ENCODE results near the gene ENTREP1.

The ENTREP1 gene

DNA sequence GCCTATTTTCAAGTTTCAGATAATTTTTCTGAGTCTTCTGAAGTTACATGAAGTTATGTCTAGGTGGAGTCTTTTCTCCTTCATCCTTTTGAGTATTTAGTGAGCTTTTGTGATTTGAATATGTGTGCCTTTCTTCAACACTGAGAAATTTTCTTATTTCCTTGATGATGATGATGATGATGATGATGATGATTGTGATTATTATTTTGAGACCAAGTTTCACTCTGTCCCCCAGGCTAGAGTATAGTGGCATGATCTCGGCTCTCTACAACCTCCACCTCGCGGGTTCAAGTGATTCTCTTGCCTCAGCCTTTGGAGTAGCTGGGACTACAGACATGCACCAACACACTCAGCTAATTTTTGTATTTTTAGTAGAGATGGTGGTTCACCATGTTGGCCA, 26.2 kb downstream of the ENTREP1 start:
- TF ChIP-seq POLR2AphosphoS5 (IDR thresholded peaks at IDR 0.05; ENCODE audit: low read depth), result no peak
- DNase-seq (ENCODE audit: low read depth in 1 of 2, low spot score in 1 of 2), result no peak
- no peak overlapping the region for H3K4me3 ChIP-seq (replicated peaks; ENCODE audit: insufficient read depth, low read length)
- H3K27me3 ChIP-seq (ENCODE audit: insufficient read depth, poor library complexity, severe bottlenecking), result no peaks in the 10 kb centered on the region
- H3K27ac ChIP-seq (replicated peaks), result no peak overlapping the region

DNA sequence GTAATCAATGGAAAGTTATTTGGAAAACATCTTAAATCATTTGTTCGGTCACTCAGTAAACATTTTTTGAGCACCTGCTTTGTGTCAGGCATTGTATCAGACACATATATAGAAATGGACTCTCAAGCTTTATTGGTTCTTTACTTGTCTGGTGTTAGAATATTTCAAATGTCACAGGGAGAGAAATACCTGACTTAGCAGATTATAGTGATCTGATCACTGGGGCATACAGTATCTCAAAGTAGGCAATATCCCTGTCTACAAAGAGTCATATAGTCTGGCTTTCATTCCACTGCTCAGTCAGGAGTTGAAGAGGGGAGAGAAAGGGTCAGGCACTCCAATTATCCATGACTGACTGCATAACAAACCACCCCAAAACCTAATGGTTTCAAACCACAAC, 30.2 kb downstream of the ENTREP1 start:
- no peak for DNase-seq (ENCODE audit: low read depth in 1 of 2, low spot score in 1 of 2)
- H3K27ac ChIP-seq (replicated peaks), result no peak overlapping the region
- no peak for TF ChIP-seq SPI1 (IDR thresholded peaks at IDR 0.05; ENCODE audit: borderline replicate concordance, low read depth)
- no peak for TF ChIP-seq POLR2AphosphoS5 (IDR thresholded peaks at IDR 0.05; ENCODE audit: low read depth)
- TF ChIP-seq, protein P1, sequence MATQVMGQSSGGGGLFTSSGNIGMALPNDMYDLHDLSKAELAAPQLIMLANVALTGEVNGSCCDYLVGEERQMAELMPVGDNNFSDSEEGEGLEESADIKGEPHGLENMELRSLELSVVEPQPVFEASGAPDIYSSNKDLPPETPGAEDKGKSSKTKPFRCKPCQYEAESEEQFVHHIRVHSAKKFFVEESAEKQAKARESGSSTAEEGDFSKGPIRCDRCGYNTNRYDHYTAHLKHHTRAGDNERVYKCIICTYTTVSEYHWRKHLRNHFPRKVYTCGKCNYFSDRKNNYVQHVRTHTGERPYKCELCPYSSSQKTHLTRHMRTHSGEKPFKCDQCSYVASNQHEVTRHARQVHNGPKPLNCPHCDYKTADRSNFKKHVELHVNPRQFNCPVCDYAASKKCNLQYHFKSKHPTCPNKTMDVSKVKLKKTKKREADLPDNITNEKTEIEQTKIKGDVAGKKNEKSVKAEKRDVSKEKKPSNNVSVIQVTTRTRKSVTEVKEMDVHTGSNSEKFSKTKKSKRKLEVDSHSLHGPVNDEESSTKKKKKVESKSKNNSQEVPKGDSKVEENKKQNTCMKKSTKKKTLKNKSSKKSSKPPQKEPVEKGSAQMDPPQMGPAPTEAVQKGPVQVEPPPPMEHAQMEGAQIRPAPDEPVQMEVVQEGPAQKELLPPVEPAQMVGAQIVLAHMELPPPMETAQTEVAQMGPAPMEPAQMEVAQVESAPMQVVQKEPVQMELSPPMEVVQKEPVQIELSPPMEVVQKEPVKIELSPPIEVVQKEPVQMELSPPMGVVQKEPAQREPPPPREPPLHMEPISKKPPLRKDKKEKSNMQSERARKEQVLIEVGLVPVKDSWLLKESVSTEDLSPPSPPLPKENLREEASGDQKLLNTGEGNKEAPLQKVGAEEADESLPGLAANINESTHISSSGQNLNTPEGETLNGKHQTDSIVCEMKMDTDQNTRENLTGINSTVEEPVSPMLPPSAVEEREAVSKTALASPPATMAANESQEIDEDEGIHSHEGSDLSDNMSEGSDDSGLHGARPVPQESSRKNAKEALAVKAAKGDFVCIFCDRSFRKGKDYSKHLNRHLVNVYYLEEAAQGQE (IDR thresholded peaks at IDR 0.05; ENCODE audit: insufficient replicate concordance, low read depth), result no peak
- TF ChIP-seq CTCF (IDR thresholded peaks at IDR 0.05; ENCODE audit: insufficient read depth, low read length), result no peak
- no peak for TF ChIP-seq GABPA (IDR thresholded peaks at IDR 0.05; ENCODE audit: low read depth)

DNA sequence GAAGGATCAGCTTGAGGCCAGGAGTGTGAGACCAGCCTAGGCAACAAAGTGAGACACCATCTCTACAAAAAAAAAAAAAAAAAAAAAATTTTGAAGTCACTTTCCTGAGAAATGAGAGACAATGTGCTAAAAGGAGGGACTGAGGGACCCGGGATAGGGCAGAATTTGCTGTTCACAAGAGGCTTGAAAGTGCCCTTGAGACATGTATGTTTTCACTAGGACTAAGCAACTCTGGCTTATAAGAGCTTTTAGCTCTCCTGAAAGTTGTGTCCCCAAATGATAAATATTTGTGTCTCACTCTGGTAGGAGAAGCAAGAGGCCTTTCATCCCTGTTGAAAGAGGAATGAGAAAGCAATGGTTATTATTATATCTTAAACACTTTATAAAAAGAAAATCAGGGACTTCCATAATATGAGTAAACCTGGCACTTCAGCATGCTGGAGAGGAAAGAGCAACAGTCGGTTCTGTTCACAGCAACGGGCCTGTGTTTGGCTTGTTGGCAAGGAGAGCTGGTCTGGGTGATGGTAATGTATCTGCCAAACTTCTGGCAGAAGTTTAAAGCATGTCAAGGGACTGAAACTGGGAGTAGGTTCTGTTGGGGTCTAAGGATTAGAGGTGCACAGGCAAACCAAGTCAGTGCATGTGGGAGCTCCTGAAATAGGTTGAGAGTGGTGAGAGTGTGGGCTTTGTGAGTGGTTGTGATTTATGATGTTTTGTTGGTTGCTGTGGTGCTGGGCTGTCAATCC, 32.2 kb downstream of the ENTREP1 start:
- Histone ChIP-seq H3K4me3 (replicated peaks; ENCODE audit: insufficient read depth, low read length) (no peak overlapping the region), H3K27me3 (ENCODE audit: insufficient read depth, poor library complexity, severe bottlenecking) (peaks cover 8% of the 10 kb centered on the region), H3K27ac (replicated peaks) (no peak overlapping the region)
- no peak for DNase-seq (ENCODE audit: low read depth in 1 of 2, low spot score in 1 of 2)
- TF ChIP-seq GABPA (IDR thresholded peaks at IDR 0.05; ENCODE audit: low read depth) (no peak), SPI1 (IDR thresholded peaks at IDR 0.05; ENCODE audit: borderline replicate concordance, low read depth) (no peak), CTCF (IDR thresholded peaks at IDR 0.05; ENCODE audit: insufficient read depth, low read length) (no peak), POLR2AphosphoS5 (IDR thresholded peaks at IDR 0.05; ENCODE audit: low read depth) (no peak)
- TF ChIP-seq, protein P1 (IDR thresholded peaks at IDR 0.05; ENCODE audit: insufficient replicate concordance, low read depth), result no peak

More for the DNA sequence above, 30.2 kb downstream of the ENTREP1 start:
- H3K27me3 ChIP-seq (ENCODE audit: insufficient read depth, poor library complexity, severe bottlenecking), result peaks cover 3% of the 10 kb centered on the region
- H3K4me3 ChIP-seq (replicated peaks; ENCODE audit: insufficient read depth, low read length), result no peak overlapping the region

DNA sequence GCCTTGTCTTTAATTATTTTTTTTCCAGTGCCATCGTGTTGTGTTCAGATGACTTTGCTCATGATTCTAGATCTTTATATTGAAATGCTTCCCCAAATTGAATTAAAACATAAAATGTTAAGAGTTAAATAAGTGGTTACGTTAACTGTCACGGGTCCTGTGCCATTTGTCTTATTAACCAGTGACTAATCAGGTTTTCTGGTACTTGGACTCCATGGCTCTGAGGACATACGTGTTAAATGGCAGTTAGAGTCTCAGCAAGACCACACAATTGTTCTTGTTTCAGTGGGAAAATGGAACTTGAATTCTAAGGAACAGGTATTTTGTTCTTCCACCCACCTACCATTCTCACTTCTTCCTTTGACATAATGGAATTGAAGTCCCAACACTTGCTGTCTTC, 32.8 kb downstream of the ENTREP1 start:
- Histone ChIP-seq H3K27me3 (ENCODE audit: insufficient read depth, poor library complexity, severe bottlenecking) (peaks cover 8% of the 10 kb centered on the region), H3K27ac (replicated peaks) (no peak overlapping the region), H3K4me3 (replicated peaks; ENCODE audit: insufficient read depth, low read length) (no peak overlapping the region)
- TF ChIP-seq POLR2AphosphoS5 (IDR thresholded peaks at IDR 0.05; ENCODE audit: low read depth) (no peak), GABPA (IDR thresholded peaks at IDR 0.05; ENCODE audit: low read depth) (no peak), SPI1 (IDR thresholded peaks at IDR 0.05; ENCODE audit: borderline replicate concordance, low read depth) (no peak), CTCF (IDR thresholded peaks at IDR 0.05; ENCODE audit: insufficient read depth, low read length) (no peak)
- TF ChIP-seq, protein P1 (IDR thresholded peaks at IDR 0.05; ENCODE audit: insufficient replicate concordance, low read depth), result no peak
- no peak for DNase-seq (ENCODE audit: low read depth in 1 of 2, low spot score in 1 of 2)

All from HL-60 (cell line).